GM19467 (cell line): ENCODE results near the gene DAPK3.
"Not testable (repeated sequence)": the region's sequence is repeated elsewhere in the genome, so short reads cannot be mapped to it uniquely, and the experiment has no call there.

Source experiments
- ATAC-seq: cut with Tn5 transposase; IDR thresholded peaks from one replicate; pipeline ENCODE4 v1.9.1; 2021; ENCODE audit warnings: mild to moderate bottlenecking, moderate library complexity; ENCODE audit not compliant: unreplicated experiment

DAPK3 gene

DNA sequence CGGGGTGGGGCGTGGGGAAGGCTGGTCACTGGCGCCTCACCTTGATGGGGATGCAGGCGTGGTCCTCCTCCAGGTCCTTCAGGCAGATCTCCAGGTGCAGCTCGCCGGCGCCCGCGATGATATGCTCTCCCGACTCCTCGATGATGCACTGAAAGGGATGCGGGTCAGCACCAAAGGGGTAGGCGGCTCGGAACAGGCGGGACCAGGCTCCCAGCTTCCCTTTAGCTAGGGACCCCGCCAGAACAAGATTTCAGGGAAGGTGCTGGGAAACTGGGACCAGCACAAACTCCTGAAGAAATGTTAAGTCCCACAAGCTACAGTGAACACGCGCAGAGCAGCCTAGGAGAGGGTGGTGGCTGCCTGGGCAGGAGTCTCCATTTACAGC, 8.4 kb upstream of the DAPK3 start:
- ATAC-seq = no peak

DNA sequence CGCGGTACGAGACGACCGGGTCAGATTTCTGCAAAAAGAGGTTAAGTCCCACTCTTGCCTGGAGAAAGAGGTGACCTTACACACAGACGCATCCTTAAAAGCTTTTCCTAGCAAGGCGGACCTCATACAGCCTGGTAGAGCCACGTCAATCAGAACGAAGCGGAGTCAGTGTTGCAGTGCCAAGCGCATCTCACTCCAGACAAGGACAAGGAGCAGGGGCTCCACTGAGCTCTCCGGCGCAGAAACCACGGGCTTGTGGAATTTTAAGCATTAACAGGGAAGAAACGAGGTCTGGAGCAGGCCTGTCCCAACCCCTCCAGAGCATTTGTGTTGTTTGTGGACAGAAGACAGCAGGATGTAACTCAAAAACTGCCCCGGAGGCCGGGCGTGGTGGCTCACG, 7.2 kb upstream of the DAPK3 start:
- ATAC-seq = no peak

DNA sequence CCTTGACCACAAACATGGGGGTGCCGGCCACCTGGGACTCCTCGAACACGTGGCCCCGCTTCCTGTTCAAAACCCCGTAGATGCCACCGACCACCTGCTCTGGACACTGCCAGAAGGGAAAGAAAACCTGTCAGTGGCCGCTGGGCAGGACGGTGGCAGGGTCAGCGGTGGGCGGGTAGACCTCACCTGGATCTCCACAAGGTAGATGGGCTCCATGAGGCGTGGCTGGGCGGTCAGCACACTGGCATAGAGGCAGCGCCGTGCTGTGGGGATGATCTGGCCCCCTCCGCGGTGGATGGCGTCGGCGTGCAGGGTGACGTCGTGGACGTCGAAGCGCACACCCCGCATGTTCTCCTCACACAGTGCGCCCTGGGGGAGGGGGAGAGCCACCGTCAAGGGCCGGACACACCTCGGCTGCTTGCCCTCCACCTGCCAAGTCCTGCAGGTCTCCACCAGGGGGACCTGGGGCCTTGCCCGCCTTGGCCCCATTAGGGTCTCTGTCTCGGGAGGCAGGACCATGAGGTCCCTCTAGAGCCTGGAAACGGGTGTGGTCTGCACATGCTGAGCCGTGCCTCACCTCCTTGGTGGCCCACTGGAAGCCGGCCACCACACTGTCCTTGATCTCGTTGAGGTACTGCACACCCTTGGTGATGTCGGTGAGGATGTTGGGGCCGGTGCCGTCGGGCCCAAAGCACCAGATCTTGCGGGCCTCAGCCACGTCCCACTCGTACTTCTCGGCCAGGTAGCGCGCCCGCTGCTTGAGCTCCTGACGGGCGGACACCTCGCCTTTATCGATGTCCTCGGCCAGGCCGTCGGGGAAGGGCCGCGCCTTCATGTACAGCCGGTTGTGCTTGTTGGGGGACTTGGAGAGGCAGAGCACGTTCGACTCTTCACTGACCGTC, 6.6 kb upstream of the DAPK3 start:
- no peak for ATAC-seq

DNA sequence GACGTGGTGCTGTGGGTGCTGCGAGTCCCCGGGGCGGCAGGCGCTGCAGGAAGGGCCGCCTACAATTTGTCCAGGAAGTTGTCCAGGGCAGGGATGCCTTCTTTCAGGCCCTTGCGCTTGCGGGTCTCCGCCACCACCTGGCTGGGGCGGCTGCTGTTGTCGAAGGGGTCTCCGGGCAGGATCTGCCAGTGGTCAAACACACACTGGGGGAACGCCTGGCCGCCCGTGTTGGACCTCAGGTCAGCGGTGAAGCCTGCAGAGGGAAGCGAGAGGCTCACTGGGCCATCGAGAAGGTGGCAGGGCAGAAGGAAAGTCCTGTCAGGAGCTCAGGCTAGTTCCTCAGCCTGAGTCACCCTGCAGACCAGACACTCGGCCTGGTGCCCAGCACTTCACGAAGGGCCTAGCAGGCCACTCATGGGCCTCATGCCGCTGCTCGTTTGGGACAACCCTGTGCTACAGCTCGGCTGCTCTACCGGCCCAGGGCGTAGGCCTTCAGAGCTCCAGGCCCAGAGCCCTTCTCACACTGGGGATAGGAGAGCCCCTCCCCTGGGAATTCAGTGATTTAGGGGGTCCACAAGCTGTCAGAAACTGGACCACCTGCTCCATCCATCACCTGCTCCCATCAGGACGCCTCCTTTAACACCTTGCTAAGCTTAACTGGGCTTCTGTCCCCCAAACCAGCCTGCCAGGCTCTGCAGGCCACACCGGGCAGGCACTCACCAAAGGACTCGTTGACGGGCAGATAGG, 5.8 kb upstream of the DAPK3 start:
- no peak for ATAC-seq

DNA sequence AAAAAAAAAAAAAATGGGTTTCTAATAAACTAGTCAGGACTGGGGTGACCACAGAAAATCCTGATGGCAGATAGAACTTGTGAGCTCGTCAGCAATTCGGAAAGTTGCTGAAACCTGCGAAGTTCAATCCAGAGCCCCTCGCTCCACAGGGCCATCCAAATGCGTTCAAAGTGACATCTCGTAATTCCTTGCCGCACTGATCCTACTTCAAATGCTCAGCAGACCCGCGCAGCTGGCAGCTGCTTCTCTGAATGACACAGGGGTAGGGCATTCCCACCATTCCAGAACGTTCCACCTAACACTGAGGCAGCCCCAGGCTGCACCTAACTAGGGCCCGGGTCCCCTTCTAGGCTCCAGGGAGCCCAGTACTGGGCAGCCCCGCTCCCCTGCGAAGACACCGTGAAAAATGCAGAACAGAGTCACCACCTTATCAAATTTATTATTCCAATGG, 4.8 kb upstream of the DAPK3 start:
- ATAC-seq = no peak

DNA sequence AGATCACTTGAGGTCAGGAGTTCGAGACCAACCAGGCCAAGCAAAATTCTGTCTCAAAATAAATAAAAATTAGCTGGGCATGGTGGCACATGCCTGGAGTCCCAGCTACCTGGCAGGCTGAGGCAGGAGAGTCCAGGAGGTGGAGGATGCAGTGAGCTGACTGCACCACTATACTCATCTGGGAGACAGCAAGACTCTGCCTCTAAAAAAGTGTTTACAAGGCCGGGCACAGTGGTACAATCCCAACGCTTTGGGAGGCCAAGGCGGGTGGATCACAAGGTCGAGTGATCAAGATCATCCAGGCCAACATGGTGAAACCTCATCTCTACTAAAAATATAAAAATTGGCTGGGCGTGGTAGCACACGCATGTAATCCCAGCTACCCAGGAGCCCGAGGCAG, 4.2 kb upstream of the DAPK3 start:
- ATAC-seq = no peak

DNA sequence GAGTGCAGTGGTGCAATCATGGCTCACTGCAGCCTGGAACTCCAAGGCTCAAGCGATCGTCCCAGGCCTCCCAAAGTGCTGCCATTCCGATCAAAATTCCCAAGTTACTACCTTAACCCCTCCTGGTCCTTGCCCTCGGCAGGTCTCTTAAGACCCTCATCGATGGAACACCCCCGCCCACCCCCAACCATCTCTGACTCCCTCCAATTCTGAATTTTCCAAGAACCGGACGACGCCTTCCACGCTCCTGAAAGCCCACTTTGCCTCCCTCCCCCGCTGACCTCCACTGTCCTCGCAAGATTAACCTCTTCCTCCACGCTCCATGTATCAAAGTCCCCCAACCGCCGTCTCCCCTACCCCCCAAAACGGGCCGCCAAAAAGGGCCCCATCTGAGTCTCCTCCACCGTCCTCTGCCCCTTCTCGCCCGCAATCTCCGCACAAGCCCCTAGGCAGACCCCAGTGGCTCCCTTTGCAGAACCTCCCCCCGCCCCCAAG, 539 bp downstream of the DAPK3 start:
- ATAC-seq = no peak

DNA sequence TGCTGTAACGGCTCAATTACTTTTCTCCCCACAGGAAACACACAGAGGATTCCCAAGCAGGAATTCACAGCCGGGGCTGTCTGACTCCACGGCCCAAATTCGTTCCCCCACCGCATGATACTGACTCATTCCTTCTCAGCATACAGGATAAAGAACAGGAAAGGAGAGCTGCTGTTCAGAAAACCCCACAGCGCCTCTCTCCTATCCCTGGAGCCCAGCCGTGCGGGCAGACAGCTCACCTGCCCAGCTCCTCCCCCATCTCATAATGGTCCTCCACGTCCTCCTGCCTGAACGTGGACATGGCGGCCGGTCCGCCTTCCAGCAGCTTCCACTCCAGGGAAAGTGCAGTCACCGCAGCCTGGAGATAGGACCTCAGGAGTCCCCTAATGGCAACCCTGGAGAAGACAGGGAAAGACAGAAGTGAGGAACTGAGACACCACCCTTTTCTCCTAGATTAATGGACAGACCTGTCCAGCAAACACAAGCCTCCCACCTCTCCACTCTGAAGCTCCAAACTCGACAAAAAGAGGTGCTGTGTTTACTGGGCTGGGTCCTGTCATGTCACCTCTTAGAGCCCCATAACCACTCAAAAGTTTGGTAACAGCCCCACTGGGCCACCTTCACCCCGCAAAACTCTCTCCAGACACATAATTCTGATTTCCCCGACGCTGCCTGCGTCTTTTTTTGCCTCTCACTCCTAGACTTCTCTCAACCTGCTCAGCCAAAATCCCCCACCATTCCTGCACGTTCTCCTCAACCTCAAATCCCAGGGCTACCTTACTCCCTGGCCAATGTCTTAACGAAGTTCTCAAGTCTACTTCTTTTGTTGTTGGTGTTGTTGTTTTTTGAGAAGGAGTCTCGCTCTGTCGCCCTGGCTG, 1.2 kb downstream of the DAPK3 start:
- no peak for ATAC-seq

DNA sequence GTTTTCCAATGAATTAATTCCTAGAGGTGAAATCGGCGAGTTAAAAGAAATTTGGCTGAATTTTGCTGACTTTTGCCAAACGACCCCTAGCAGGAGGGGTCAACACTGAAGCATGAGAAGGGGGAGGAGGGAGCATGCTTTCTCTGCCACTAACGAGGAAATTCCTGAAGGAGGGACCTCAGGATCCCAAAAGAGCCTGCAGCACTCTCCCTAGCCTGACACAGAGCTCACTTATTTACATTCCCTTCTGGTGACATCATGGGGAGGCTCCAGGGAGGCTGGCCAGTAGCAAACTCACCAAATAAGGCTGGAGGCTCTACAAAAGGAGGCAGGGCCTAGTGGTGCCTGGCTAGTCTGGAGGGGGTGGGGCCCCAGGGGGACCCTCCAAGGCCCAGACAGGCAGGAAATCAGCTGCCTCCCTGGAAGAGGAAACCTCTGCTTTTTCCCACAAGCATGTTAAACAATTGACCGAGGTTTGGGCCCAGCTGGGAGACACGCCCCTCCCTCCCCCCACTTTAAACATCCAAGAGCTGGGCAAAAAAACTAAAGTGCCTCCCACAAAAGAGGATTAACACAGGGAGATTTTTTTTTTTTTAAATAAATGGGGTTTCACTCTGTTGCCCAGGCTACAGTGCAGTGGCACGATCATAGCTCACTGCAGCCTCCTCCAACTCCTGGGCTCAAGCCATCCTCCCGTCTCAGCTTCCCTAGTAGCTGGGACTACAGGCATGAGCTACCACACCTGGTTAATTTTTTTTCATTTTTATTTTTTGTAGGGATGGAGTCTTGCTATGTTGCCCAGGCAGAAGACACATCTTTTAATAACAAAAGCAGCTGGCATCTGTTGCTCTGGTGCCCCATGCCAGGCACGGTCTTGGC, 2.1 kb downstream of the DAPK3 start:
- no peak for ATAC-seq

DNA sequence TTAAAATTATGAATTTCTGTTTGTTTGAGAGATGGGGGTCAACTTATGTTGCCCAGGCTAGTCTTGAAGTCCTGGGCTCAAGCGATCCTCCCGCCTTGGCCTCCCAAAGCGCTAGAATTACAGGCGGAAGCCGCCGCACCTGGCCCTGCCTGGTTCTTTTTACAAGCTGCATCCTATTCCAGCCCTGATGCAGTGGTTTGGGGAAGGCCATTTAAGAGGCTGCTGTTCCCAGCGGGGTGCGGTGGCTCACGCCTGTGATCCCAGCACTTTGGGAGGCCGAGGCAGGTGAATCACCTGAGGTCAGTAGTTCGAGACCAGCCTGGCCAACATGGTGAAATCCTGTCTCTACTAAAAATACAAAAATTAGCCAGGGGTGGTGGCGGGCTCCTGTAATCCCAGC, 2.9 kb downstream of the DAPK3 start:
- ATAC-seq = not testable (repeated sequence)

DNA sequence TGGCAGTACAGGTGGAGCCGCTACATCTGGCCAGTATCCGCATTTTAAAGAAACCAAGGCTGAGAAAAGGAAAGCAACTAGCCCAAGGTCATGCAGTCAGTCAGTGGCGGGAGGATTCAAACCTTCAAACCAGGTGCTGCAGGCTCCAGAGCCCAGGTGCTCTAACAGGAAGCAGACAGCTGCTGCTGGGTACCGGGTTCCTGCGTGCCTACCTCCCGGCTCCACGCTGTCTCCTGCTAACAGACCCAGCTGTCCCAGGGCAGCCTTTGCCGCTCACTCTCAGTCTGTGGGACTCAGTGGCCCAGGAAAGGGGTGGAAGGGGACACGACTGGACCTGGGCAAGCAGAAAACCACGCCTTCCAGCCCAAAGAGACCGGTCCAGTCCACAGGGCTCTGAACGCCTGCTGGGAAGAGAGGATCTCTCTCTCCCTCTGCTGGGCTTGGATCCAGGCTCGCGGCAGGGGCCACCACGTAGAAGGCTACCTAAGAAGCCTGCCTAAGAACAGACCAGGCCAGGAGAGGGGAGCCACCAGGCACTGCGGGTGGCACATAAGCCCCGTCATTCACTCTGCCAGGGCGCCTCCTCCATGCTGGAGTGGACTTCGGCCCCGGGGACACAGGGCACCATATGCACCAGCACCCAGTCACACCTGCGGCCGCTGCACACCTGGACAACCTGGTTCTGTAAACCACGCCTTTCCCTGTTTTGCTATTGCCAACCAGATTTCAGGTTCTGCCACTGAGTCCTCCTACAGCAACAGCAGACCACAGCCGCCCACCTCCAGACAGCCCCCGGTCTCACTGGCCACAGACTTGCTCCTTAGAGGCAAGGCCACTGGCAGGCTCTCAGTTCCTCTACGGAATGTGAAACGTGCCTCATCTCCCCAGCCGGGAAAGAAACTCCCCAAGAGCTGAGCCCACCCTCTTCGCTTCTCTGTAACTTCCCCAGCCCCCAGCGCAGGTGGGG, 4.6 kb downstream of the DAPK3 start:
- no peak for ATAC-seq

DNA sequence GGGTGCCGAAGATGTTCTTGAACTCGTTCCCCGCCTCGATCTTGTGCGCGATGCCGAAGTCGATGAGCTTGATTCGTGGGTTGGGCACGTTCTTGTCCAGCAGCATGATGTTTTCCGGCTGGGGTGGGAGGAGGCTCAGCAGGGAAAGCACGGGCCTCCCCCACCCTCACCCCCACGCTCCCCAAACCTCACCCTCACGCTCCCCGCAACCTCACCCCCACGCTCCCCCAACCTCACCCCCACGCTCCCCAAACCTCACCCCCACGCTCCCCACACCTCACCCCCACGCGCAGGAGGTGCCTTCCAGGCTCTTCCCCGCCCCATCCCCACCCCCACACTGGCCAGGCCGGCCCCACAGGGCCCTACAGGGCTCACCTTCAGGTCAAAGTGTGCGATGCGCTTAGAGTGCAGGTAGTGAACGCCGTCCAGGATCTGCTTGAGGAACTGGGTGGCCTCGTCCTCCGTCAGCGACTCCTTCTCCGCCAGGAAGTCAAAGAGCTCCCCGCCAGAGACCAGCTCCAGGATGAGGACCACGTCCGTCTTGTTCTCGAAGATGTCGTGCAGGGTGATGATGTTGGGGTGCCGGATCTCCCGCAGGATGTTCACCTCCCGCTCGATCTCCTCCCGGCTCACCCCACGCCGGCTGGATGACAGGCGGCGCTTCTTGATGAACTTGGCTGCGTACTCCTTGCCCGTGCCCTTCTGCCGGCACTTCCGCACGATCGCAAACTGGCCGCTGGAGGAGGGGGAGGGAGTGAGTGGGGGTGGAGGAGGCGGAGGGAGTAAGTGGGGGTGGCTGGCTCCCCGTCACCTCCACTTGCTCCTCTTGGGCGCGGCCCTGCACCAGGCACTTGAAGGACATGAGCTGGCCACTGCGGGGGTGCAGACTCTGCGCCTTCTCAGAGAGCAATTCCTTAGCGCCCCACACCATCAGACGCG, 6.4 kb downstream of the DAPK3 start:
- ATAC-seq = no peak

DNA sequence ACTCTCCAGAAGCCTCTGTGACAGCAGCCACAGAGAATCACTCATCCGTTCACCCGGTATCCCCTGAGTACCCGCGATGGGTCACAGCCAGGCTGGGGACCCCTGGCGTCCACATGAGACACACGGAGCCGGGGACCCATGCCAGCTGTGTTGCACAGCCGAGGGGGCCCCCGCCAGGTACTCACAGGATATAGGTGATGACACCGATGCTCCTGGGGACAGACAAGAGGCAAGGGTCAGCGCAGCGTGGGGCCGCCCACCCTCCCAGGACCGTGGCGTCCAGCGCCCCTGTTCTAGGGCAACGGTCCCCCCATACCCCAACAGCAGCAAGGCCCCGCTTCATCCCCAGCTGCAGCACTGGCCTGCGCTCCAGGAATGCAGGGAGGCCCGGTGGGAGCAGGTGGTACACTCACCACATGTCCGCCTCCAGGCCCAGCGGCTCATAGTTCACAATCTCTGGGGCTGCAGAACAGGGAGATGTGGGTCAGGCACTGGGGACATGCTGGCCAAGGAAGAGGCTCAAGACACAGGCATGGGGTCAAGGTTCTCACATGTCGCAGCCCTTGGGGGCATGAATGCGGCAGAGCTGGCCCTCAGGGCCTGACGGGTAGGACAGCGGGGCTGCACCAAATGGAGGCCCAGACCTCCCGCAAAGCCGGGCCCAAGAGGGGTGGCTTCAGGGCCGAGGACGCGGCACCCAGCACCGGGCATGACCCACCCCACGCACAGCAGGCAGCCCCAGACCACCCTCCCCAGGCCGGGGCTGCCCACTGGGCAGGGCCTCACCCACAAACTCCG, 7.2 kb downstream of the DAPK3 start:
- ATAC-seq = no peak

DNA sequence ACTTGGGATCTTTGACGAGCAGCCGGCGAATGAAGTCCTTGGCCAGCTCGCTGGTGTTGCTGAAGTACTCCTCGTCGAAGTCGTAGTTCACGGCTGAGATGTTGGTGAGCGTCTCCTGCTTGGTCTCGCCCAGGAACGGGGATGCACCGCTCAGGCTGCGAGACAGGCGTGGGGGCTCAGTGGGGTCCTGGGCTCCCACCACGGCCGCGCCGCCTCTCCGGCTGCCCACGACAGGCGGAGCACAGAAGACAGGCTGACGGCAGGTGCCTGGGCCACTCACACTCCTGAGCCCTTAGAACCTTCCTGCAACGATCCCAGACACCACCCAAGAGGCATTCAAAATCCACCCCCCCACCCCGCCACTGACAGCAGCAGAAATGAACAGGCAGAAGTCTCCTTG, 9.9 kb downstream of the DAPK3 start:
- ATAC-seq = no peak

DNA sequence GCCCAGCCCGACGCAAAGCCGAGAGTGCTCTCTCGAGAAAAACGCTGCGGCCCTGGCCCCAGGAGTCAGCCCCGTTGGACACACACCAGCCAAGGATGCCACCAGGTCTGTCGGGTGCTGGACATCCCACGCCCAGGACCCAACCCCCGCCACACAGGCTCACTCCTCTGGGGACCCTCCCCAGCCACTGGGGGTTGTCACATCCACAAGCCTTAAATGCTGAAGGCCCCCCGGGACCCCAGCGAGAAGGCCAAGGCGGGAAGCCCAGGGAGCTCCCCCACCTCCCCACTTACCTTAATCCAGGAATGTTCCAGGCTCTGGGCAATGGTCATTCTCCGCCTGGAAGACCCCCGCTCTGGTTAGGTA, 11.2 kb downstream of the DAPK3 start:
- no peak for ATAC-seq

DNA sequence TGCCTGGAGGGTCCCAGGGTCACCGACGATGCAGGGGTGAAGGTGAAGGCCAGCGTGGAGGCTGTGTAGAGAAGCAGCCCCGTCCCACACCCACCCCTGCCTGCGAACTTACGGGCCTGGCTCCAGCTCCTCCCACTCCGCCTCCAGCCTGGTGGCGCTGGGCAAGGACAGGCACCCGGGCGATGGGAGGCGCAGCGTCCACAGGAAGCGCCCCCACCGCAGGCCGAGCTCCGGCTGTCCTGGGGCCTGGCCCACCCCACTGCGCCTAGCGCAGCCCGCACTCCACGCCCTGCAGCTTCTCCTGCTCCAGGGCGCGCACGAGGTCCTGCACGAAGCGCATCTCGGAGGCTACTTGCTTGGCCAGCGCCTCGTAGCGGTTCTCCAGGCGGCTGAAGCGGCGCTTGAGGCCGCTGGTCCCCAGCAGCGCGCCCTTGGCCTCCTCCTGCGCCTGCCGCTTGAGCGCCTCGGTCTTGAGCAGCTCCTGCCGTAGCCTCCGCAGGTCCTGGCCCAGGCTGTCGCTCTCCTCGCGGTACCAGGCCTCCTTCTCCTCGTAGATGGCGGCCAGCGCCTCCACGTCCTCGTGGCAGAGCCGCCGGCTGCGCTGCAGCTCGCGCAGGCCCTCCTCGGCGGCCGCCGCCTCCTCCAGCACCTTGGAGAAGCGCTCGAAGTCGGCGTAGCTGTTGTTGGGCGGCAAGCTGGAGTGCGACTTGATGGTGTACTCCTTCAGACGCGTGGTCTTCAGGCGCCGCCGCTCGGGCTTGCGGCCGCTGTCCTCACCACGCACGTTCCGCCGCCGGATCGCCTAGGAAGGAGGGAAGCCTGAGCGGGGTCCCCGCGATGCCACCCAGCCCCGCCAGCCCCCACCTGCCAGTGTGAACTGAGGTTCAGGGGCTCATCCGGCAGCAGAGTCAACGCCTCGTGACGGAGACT, 11.8 kb downstream of the DAPK3 start:
- no peak for ATAC-seq
